Superior temporal gyrus (tissue), 1 donor: ENCODE measurements around the gene PPM1A.

Experiments used
- DNase-seq: peaks from one replicate; pipeline ENCODE4 v3.0.0-alpha.2; 2016; ENCODE audit errors: extremely low spot score

Gene PPM1A

GRCh38 chr14:60248697-60249318 lies at the start of gene PPM1A:
Gene PPM1A (plus strand): TSS chr14:60249221. CDS start chr14:60282704, 33,483 bp downstream.
- DNase-seq = peak; percentile 95

DNA sequence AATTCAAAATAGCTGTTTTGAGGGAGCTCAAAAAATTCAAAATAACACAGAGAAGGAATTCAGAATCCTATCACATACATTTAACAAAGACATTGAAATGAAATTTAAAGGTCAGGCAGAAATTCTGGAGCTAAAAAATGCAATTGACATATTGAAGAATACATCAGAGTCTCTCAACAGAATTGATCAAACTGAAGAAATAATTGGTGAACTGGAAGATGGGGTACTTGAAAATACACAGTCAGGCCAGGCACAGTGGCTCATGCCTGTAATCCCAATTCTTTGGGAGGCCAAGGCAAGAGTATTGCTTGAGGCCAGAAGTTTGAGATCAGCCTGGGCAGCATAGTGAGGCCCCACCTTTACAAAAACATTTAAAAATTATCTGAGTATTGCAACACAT lies 49.7 kb upstream of the PPM1A start:
- no peak for DNase-seq

GRCh38 chr14:60204104-60204842 lies 44.7 kb upstream of the PPM1A start:
- DNase-seq = no peak

GRCh38 chr14:60204843-60205774 lies 43.9 kb upstream of the PPM1A start:
- no peak for DNase-seq

DNA sequence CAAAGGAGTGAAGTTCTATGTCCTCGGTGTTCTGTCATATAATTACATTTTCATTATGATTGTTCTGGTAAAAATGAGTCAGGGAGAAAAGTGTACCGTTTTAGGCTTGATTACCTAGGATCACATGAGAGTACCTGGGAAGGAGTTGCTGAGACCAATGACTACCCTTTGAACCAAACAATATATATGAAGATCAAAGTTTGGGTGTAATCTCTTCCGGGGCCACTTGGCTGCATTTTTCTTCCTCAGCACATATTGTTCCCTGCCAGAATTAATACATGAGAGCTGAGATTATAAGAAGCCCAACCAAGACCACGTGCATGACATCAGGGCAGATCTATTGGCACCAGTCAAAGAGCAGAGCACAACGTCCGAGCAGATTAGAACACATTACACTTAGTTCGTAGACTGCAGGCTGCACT lies 42.8 kb upstream of the PPM1A start:
- DNase-seq = no peak

DNA sequence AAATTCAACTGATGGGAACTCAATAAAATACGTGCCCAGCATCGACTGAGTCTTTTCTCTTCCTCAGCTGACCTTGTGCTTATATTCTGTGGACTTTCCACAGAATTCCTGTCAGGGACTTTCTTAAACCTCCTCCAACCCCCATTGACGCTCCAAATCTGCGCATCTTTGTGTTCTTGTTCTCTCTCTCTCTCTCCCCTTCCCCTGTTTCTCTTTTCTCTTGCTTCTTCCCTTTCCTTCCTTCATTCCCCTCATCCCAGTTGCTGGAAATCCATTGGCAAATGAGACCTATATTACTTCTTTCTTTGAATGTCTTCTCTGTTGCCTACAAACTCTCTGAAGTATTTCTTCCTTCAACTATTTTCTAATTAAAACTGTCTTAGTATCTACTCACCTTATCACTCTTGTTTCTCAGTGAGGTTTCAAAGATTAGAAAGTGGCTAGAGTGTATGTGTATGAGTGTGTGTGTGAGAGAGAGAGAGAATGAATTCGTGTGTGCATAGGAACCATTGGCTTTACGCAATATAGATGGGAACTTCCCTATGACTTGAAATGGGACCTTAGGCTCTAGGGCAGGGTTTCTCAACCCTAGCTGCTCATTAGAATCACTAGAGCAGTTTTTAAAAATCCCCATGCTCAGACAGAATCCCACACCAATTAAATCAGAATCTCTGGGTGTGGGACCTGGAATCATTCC lies 42.0 kb upstream of the PPM1A start:
- no peak for DNase-seq

GRCh38 chr14:60210703-60211102 lies 38.3 kb upstream of the PPM1A start:
- no peak for DNase-seq

- DNase-seq = no peak
Observed at GRCh38 chr14:60211153-60211552, 37.9 kb upstream of the PPM1A start.

DNA sequence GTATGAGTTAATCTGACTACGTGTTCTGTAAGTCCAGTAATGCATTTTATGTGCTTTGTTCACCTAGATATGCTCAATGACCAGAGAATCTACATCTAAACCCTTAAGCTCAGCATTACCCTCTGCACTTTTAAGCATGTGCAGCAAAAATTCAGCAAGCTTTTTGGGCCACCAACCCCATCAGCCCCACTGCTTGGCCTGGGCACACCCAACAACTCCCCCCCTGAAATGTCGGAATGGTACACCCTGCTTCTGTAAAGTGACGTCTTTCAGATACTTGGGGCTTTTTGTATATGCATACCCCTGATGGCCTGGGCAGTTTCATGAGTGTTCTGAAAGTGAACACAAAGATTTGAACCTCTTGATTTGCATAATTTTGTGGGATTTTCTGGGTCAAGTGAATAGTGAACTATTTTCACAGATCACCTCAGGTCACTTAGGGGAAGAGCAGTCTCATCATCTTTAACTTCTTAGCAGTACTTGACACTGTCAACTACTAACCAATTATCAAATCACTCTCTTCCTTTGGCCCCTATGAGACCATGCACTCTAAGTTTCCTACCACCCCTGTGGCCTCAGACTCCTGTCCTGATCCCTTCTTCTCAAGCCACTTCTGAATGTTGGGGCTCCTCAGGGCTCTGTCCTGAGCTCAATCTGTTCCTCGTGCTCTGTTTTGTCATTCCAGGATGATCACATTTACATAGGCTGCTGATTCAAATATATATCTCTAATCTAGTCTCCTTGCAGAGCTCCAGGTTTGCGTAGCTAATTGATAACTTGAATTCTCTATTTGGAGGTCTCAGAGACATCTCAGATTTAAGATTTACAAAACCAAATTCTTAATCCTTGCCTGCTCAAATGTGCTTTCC lies 36.3 kb upstream of the PPM1A start:
- DNase-seq = no peak

GRCh38 chr14:60214003-60214402 lies 35.0 kb upstream of the PPM1A start:
- DNase-seq = no peak

- DNase-seq = no peak
Observed at GRCh38 chr14:60214415-60215126, 34.5 kb upstream of the PPM1A start.

DNA sequence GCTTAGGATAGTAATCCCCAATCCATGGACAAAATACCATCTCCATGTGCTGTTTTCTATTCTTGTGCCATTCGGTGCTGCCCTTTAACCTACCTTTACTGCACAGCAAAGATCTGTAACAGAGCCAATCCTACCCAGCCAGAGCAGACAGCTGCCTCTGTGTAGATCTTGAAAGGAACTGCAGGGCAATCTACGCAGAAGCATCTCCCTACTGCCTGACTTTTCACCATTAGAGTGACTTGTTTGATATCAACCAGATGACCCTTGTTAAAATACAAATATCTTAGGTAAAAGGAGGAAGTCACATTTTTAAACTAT lies 33.9 kb upstream of the PPM1A start:
- no peak for DNase-seq

- DNase-seq = no peak
Observed at GRCh38 chr14:60215520-60216420, 33.3 kb upstream of the PPM1A start.

DNA sequence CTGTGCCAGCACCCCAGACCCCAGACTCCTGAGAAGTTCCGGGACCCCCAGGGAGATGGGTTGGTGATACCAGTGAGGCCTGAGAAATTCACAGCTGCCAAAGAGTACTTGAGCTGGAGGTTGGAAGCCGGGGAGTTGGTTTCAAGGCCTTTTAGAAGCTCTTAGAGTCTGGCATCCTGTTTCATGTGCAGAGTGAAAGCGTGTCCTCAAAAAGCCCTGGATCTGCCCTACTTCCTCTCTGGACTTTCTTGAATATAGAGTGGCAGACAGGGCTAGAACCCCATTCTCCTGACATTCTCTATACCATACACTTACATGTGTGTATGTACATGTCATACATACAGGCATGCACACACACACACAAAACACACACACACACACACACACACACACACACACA lies 31.3 kb upstream of the PPM1A start:
- no peak for DNase-seq

GRCh38 chr14:60220084-60220483 lies 28.9 kb upstream of the PPM1A start:
- DNase-seq = no peak

DNA sequence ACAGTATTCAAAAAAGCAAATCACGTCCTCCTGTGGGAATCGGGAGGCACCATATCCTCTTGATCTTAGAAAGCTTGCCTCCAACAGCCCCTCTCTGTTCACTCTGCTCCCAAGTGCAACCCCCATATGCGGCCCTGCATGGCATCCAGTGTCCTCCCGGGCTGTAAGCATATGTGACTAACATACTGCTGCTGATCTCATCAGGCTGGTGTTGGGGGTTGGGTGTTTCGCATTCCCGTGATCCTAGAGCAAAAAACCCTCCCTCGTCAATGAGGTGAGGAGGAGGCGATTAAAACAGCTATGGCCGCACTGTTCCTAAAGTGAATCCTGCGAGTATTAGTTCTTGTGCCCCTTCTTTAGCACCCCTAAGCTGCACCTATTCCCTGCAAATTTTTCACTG lies 28.1 kb upstream of the PPM1A start:
- DNase-seq = no peak

DNA sequence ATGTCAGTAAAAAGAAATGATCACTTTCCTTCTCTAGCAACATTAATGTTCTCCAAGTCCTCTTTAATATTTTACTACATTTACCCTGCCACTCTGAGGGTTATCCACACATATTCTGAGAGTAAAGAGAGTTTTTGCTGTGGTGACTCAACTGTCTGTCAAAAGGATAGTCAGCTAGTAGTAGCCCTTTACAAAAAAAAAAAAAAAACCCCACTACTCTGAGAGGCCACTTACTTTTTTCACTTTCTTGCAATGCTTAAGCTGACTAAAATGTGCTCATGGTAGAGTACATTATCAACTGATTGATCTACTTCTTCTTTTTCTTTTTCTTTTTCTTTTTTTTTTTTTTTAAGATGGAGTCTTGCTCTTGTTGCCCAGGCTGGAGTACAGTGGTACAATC lies 27.6 kb upstream of the PPM1A start:
- DNase-seq = no peak

- DNase-seq = peak; percentile 86
Observed at GRCh38 chr14:60222820-60223219, 26.2 kb upstream of the PPM1A start.

GRCh38 chr14:60225265-60225664 lies 23.8 kb upstream of the PPM1A start:
- no peak for DNase-seq
